K562 (cell line): ENCODE measurements around the gene OPCML. TPM values are rescaled to one million over a fixed set of nuclear protein-coding genes. Genes with fewer than 3 reads are reported as not detected.

Experiments used
- ATAC-seq: fragments of 200-7000 bp; cut with Tn5 transposase; 3 replicates; pipeline ENCODE4 v1.9.1; 2020; ENCODE audit warnings: moderate library complexity
- BruUV-seq: library from RNA; stranded (reverse); fragments of 400-500 nt; replicated peaks from 2 replicates; lab custom pipeline; 2021; lab: Mats Ljungman, UMichigan
- CTCF ChIA-PET: fragments of 300-600 bp; formaldehyde crosslinking; extraction: SDS; loops from one replicate; lab custom pipeline; 2021; ENCODE audit warnings: low intra/inter-chr PET ratio; lab: Yijun Ruan, JAX
- POLR2A ChIA-PET: fragments of 300-600, 350-650 bp; sonication (Branson Sonifier 250); formaldehyde crosslinking; extraction: SDS; loops from one replicate; lab custom pipeline; 2021; ENCODE audit warnings: antibody characterized with exemption, inconsistent platforms; lab: Yijun Ruan, JAX
- DNase-seq, 4 experiments: peaks; one replicate each; pipeline versions ENCODE4 v3.0.0 to v3.0.0-alpha.2; 2011 to 2018; ENCODE audit warnings: low spot score in 3 of 4, mixed read lengths in 3 of 4; ENCODE audit errors: extremely low read depth in 1 of 4
- FAIRE-seq: peaks from 2 replicates; lab custom pipeline; 2011; peaks lifted over from hg19 to GRCh38; lab: Jason Lieb, UNC
- H2AFZ ChIP-seq: 2 replicates; pipeline ENCODE4 v1.6.0; 2011; ENCODE audit warnings: low read depth, low read length, control low read depth, inconsistent platforms
- H3K27ac ChIP-seq: fragments of 200-600 bp; 3 replicates; pipeline ENCODE4 v1.8.0; 2011; ENCODE audit warnings: low read depth, mild to moderate bottlenecking, control low read depth, inconsistent platforms, low read length, moderate library complexity, mixed read lengths; ENCODE audit errors: extremely low read depth
- H3K27me3 ChIP-seq, 2 experiments: fragments of 300-600 bp in 1 of 2; 2 replicates in 1 of 2; 3 replicates in 1 of 2; pipeline versions ENCODE4 v1.6.0 to v1.8.0; 2011; ENCODE audit warnings: inconsistent platforms in 2 of 2, low read length in 2 of 2, mild to moderate bottlenecking in 1 of 2, mixed read lengths in 1 of 2, moderate library complexity in 1 of 2; ENCODE audit not compliant: control insufficient read depth in 2 of 2, insufficient read depth in 2 of 2
- H3K36me3 ChIP-seq: fragments of 300-600 bp; 3 replicates; pipeline ENCODE4 v1.8.0; 2011; ENCODE audit warnings: mild to moderate bottlenecking, low read length, inconsistent platforms; ENCODE audit not compliant: control insufficient read depth, insufficient read depth
- H3K4me1 ChIP-seq, 2 experiments: fragments of 200-600 bp in 1 of 2; replicated peaks in 1 of 2; 2 replicates in 1 of 2; 3 replicates in 1 of 2; pipeline versions ENCODE4 v1.5.1 to v1.8.0; 2011; ENCODE audit warnings: inconsistent platforms in 2 of 2, low read length in 2 of 2, mild to moderate bottlenecking in 1 of 2, mixed read lengths in 1 of 2, moderate library complexity in 1 of 2; ENCODE audit not compliant: control insufficient read depth in 2 of 2, insufficient read depth in 2 of 2
- H3K4me2 ChIP-seq: 2 replicates; pipeline ENCODE4 v1.6.1; 2011; ENCODE audit warnings: low read length, control low read depth, inconsistent platforms, mixed read lengths; ENCODE audit not compliant: insufficient read depth
- H3K4me3 ChIP-seq: fragments of 200-600 bp; sonication (generic), shearing (Covaris generic); 2 replicates; pipeline ENCODE4 v1.5.1; 2016; ENCODE audit warnings: control low read depth, inconsistent platforms
- H3K79me2 ChIP-seq: fragments of 200-600 bp; 3 replicates; pipeline ENCODE4 v1.8.0; 2011; ENCODE audit warnings: low read length, inconsistent platforms; ENCODE audit not compliant: control insufficient read depth, insufficient read depth
- H3K9ac ChIP-seq, 2 experiments: 2 replicates each; pipeline versions ENCODE4 v1.6.0 to v1.6.1; 2011; ENCODE audit warnings: low read depth in 2 of 2, low read length in 2 of 2, control low read depth in 1 of 2, inconsistent platforms in 1 of 2, mild to moderate bottlenecking in 1 of 2, mixed read lengths in 1 of 2; ENCODE audit not compliant: insufficient read depth in 1 of 2
- H3K9me1 ChIP-seq: one replicate; pipeline ENCODE4 v1.6.0; 2011; ENCODE audit warnings: inconsistent platforms, mild to moderate bottlenecking, low read length, moderate library complexity; ENCODE audit not compliant: control insufficient read depth, insufficient read depth
- H3K9me3 ChIP-seq: replicated peaks from 2 replicates; pipeline ENCODE4 v1.5.1; 2011; ENCODE audit warnings: low read depth, low read length, inconsistent platforms; ENCODE audit not compliant: control insufficient read depth, insufficient read depth
- H4K20me1 ChIP-seq: replicated peaks from 2 replicates; pipeline ENCODE4 v1.6.1; 2011; ENCODE audit warnings: low read length, inconsistent platforms, mixed read lengths; ENCODE audit not compliant: control insufficient read depth, insufficient read depth
- ATF4 ChIP-seq: fragments of 450-650 bp; formaldehyde crosslinking; IDR thresholded peaks from 2 replicates; pipeline ENCODE4 v1.4.0; 2022; ENCODE audit warnings: mild to moderate bottlenecking, moderate library complexity
- CCNT2 ChIP-seq: IDR thresholded peaks from 2 replicates; pipeline ENCODE4 v1.6.1; 2011; ENCODE audit warnings: borderline replicate concordance, low read depth, mild to moderate bottlenecking, moderate library complexity, mixed read lengths, low read length; ENCODE audit not compliant: insufficient read length; ENCODE audit errors: extremely low read depth
- EP300 ChIP-seq: IDR thresholded peaks from 2 replicates; pipeline ENCODE4 v1.6.1; 2012; ENCODE audit warnings: low read length, improper control_type of control experiment
- KDM2B ChIP-seq: fragments of 250-450 bp; sonication (Bioruptor Pico); IDR thresholded peaks from 2 replicates; pipeline ENCODE4 v1.8.0; 2021; ENCODE audit warnings: mild to moderate bottlenecking, moderate library complexity
- KDM5B ChIP-seq: fragments of 200-600 bp; sonication (generic); IDR thresholded peaks from 2 replicates; pipeline ENCODE4 v1.6.1; 2012; ENCODE audit warnings: low read depth, mild to moderate bottlenecking, moderate library complexity, low read length, control low read depth, inconsistent platforms; ENCODE audit not compliant: insufficient replicate concordance
- NR2C1 ChIP-seq, 2 experiments: fragments of 450-650 bp; IDR thresholded peaks; 2 replicates each; pipeline ENCODE4 v1.6.1; 2017; ENCODE audit warnings: mild to moderate bottlenecking in 2 of 2, antibody characterized with exemption in 1 of 2, inconsistent platforms in 1 of 2, missing compliant biosample characterization in 1 of 2, missing genetic modification characterization in 1 of 2
- SIN3B ChIP-seq: fragments of 450-650 bp; IDR thresholded peaks from 2 replicates; pipeline ENCODE4 v1.6.1; 2017; ENCODE audit warnings: low read depth, mild to moderate bottlenecking, moderate library complexity
- TCF3 ChIP-seq: sonication (generic); formaldehyde crosslinking; IDR thresholded peaks from 2 replicates; pipeline ENCODE4 v1.4.0; 2020; ENCODE audit warnings: mild to moderate bottlenecking, missing genetic modification reagents
- THRAP3 ChIP-seq: fragments of 450-650 bp; IDR thresholded peaks from 2 replicates; pipeline ENCODE4 v1.6.1; 2016; ENCODE audit warnings: mild to moderate bottlenecking, inconsistent platforms, borderline replicate concordance
- ZBED1 ChIP-seq: IDR thresholded peaks from 2 replicates; pipeline ENCODE4 v1.6.1; 2014
- ZBTB2 ChIP-seq: fragments of 450-650 bp; IDR thresholded peaks from 2 replicates; pipeline ENCODE4 v1.6.1; 2016; ENCODE audit warnings: antibody characterized with exemption
- ZNF696 ChIP-seq: fragments of 250-450 bp; sonication (Bioruptor Pico); conservative IDR thresholded peaks from 2 replicates; pipeline ENCODE4 v1.4.0; 2020; ENCODE audit warnings: mild to moderate bottlenecking, moderate library complexity
- WGBS: fragments of 100-300 bp; shearing (Covaris generic); methylation state at CpG from one replicate; pipeline ENCODE4 v1.1.6; 2016; ENCODE audit warnings: low coverage, mixed read lengths; ENCODE audit not compliant: insufficient coverage; ENCODE audit errors: missing lambda C conversion rate; 5-methylcytosine and 5-hydroxymethylcytosine counted together
- in situ Hi-C: fragments of 300-500 bp; cut with MboI; formaldehyde crosslinking; loops from 4 replicates; pipeline ENCODE4 v1.15.0; 2018; ENCODE audit warnings: inconsistent platforms, mixed read lengths
- intact Hi-C: fragments of 100-400 bp; cut with micrococcal nuclease; formaldehyde crosslinking; loops from 2 replicates; pipeline ENCODE4 v1.14.2; 2022
- polyA plus RNA-seq, 8 experiments: library from polyadenylated mRNA; depleted of rRNA in 4 of 8; stranded (reverse) in 5 of 8; unstranded in 3 of 8; fragments of >200 nt; fragmentation: Nextera tagmentation in 2 of 8; fragmentation: Illumina TruSeq in 1 of 8; extraction: Ambion mirVana in 2 of 8; extraction: Trizol in 1 of 8; gene quantifications; 2 replicates each; pipeline versions ENCODE4 v1.2.1 to v1.2.3, GENCODE V29; 2011 to 2014; ENCODE audit warnings: inconsistent platforms in 1 of 8, missing spikeins in 1 of 8
- total RNA-seq, 7 experiments: library from RNA; depleted of rRNA in 6 of 7; stranded (reverse); fragments of >200 nt in 6 of 7; fragmentation: Illumina TruSeq in 2 of 7; extraction: Trizol in 2 of 7; gene quantifications; 2 replicates each; pipeline versions ENCODE4 v1.2.1 to v1.2.3, GENCODE V29; 2011 to 2021; ENCODE audit warnings: low replicate concordance in 1 of 7
- TF ChIP-seq, protein P1 (sequence below): fragments of 250-450 bp; sonication (Bioruptor Pico); IDR thresholded peaks from 2 replicates; pipeline ENCODE4 v1.4.0; 2020
- TF ChIP-seq, protein P2 (sequence below): sonication (generic); formaldehyde crosslinking; IDR thresholded peaks from 2 replicates; pipeline ENCODE4 v1.8.1; 2022; ENCODE audit warnings: missing genetic modification reagents

OPCML gene
- total and polyA plus RNA-seq, 9 of the 15 experiments (the other 6 are each of a cell fraction or from before 2014, with no cell fraction given): not detected

DNA sequence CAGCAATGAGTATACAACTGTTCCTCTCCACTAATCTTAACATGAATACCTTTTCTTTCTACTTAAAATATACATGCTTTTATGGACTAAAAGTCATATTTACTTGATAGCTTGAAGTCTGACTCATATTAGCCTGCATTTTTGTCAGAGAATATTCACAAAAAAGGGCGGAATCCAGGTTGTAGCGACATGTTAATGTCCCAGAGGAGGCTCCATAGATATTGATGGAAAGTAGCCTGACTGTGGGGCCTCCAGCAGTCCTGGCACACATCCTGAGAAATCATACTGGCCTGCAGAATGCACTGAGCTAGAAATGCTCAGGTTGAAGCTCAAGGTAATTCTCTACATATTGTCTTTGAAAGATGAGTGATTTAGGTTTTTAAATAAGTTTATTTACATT is 1110.7 kb downstream of the OPCML start:
- no peaks in the 10 kb centered on the region for H3K36me3 ChIP-seq
- no TSS peak for BruUV-seq
- POLR2A ChIA-PET: no interaction called here
- TF ChIP-seq, protein P1, sequence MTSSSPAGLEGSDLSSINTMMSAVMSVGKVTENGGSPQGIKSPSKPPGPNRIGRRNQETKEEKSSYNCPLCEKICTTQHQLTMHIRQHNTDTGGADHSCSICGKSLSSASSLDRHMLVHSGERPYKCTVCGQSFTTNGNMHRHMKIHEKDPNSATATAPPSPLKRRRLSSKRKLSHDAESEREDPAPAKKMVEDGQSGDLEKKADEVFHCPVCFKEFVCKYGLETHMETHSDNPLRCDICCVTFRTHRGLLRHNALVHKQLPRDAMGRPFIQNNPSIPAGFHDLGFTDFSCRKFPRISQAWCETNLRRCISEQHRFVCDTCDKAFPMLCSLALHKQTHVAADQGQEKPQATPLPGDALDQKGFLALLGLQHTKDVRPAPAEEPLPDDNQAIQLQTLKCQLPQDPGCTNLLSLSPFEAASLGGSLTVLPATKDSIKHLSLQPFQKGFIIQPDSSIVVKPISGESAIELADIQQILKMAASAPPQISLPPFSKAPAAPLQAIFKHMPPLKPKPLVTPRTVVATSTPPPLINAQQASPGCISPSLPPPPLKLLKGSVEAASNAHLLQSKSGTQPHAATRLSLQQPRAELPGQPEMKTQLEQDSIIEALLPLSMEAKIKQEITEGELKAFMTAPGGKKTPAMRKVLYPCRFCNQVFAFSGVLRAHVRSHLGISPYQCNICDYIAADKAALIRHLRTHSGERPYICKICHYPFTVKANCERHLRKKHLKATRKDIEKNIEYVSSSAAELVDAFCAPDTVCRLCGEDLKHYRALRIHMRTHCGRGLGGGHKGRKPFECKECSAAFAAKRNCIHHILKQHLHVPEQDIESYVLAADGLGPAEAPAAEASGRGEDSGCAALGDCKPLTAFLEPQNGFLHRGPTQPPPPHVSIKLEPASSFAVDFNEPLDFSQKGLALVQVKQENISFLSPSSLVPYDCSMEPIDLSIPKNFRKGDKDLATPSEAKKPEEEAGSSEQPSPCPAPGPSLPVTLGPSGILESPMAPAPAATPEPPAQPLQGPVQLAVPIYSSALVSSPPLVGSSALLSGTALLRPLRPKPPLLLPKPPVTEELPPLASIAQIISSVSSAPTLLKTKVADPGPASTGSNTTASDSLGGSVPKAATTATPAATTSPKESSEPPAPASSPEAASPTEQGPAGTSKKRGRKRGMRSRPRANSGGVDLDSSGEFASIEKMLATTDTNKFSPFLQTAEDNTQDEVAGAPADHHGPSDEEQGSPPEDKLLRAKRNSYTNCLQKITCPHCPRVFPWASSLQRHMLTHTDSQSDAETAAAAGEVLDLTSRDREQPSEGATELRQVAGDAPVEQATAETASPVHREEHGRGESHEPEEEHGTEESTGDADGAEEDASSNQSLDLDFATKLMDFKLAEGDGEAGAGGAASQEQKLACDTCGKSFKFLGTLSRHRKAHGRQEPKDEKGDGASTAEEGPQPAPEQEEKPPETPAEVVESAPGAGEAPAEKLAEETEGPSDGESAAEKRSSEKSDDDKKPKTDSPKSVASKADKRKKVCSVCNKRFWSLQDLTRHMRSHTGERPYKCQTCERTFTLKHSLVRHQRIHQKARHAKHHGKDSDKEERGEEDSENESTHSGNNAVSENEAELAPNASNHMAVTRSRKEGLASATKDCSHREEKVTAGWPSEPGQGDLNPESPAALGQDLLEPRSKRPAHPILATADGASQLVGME (CRISPR knock-in tag): no peak
- TF ChIP-seq TCF3 (CRISPR knock-in tag) (no peak), EP300 (no peak), CCNT2 (no peak), THRAP3 (no peak), ATF4 (CRISPR knock-in tag) (no peak), ZNF696 (CRISPR knock-in tag) (no peak), NR2C1 (IDR thresholded peaks at IDR 0.05) (no peak), NR2C1 (tag; IDR thresholded peaks at IDR 0.05) (no peak), ZBED1 (no peak), KDM5B (no peak), SIN3B (no peak), ZBTB2 (no peak), KDM2B (CRISPR knock-in tag) (no peak)
- TF ChIP-seq, protein P2, sequence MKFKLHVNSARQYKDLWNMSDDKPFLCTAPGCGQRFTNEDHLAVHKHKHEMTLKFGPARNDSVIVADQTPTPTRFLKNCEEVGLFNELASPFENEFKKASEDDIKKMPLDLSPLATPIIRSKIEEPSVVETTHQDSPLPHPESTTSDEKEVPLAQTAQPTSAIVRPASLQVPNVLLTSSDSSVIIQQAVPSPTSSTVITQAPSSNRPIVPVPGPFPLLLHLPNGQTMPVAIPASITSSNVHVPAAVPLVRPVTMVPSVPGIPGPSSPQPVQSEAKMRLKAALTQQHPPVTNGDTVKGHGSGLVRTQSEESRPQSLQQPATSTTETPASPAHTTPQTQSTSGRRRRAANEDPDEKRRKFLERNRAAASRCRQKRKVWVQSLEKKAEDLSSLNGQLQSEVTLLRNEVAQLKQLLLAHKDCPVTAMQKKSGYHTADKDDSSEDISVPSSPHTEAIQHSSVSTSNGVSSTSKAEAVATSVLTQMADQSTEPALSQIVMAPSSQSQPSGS: no peak

More for the DNA sequence above, 1110.7 kb downstream of the OPCML start:
- ATAC-seq (no peak), FAIRE-seq (no peak), DNase-seq (no peak)
- Histone ChIP-seq H3K27ac (no peak overlapping the region), H2AFZ (no peak overlapping the region), H3K79me2 (no peaks in the 10 kb centered on the region), H3K4me1 (no peaks in the 10 kb centered on the region), H3K9ac (no peak overlapping the region), H3K4me2 (no peak overlapping the region), H3K9me3 (no peaks in the 10 kb centered on the region), H3K9me1 (no peaks in the 10 kb centered on the region), H3K4me3 (no peak overlapping the region), H3K27me3 (no peaks in the 10 kb centered on the region), H4K20me1 (no peaks in the 10 kb centered on the region)
- CTCF ChIA-PET: no interaction called here
- in situ Hi-C loops: no loop called here
- intact Hi-C loops: no loop called here
- 0% methylated on average over 2 of the region's 2 CpGs for WGBS
